Thymus (tissue), 11 donors: ENCODE data around the gene EYS. TPM values are rescaled to one million over a fixed set of nuclear protein-coding genes. Genes with fewer than 3 reads are reported as not detected.
A peak's percentile ranks its signal among the peaks of the same experiment; 100 is the strongest.

ENCODE experiments used
- DNase-seq, 9 donors: peaks; one replicate each; pipeline ENCODE4 v3.0.0-alpha.2; 2013; ENCODE audit warnings: low spot score in 9 of 9, low read depth in 6 of 9, missing footprints in 1 of 9
- H3K27ac ChIP-seq, 2 donors: one replicate each; pipeline ENCODE4 v1.5.1; 2013; ENCODE audit warnings: control low read depth in 1 of 2, low read depth in 1 of 2, low read length in 1 of 2, mild to moderate bottlenecking in 1 of 2, moderate library complexity in 1 of 2
- H3K27me3 ChIP-seq, 2 donors: one replicate each; pipeline ENCODE4 v1.5.1; 2013; ENCODE audit warnings: low read length in 1 of 2; ENCODE audit not compliant: control insufficient read depth in 2 of 2, insufficient read depth in 1 of 2
- H3K36me3 ChIP-seq, 2 donors: one replicate each; pipeline ENCODE4 v1.5.1; 2013; ENCODE audit warnings: low read length in 1 of 2, mild to moderate bottlenecking in 1 of 2, moderate library complexity in 1 of 2; ENCODE audit not compliant: control insufficient read depth in 2 of 2, insufficient read depth in 2 of 2
- H3K4me1 ChIP-seq, 2 donors: one replicate each; pipeline ENCODE4 v1.5.1; 2013; ENCODE audit warnings: low read length in 2 of 2; ENCODE audit not compliant: control insufficient read depth in 2 of 2, insufficient read depth in 2 of 2
- H3K4me3 ChIP-seq, 2 donors: one replicate each; pipeline ENCODE4 v1.5.1; 2013; ENCODE audit warnings: low read length in 2 of 2, control low read depth in 1 of 2, mild to moderate bottlenecking in 1 of 2
- H3K9me3 ChIP-seq, 2 donors: one replicate each; pipeline ENCODE4 v1.5.1; 2013; ENCODE audit warnings: low read length in 1 of 2, mild to moderate bottlenecking in 1 of 2; ENCODE audit not compliant: control insufficient read depth in 2 of 2, insufficient read depth in 1 of 2
- WGBS: extraction: QIAGEN DNeasy Blood & Tissue Kit; methylation state at CpG from one replicate; pipeline ENCODE4 v1.1.7; 2013; 5-methylcytosine and 5-hydroxymethylcytosine counted together
- polyA plus RNA-seq: library from polyadenylated mRNA; stranded (reverse); fragments of 200-250 nt; gene quantifications from one replicate; pipeline ENCODE4 v1.2.3, GENCODE V29; 2013
- total RNA-seq: library from RNA; stranded (reverse); fragments of 120-200 nt; gene quantifications from one replicate; pipeline ENCODE4 v1.2.4, GENCODE V29; 2013
- donor health status: healthy.

Gene EYS
- total and polyA plus RNA-seq, 2 donors: 0.05 to 0.28 TPM

DNA sequence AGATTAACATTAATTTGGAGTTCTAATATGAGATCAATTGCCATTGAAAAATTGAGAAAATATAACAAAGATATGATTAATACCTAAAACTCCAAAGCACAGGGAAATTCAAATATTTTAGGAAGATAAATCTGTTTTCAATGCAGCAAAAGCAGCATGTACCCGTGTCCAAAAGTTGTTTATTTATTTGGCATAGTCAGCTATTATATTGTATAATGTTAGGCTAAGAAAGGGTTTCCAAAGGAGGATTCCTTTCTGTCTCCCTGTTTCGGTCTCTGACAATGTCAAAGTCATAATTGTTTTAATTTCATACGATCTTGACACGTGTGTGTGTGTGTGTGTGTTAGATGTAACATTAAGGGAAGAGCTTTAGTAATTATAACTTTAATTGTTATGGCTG lies 914.5 kb downstream of the EYS start:
- WGBS: 91% methylated on average over 4 of the region's 4 CpGs
- Histone ChIP-seq H3K27me3 (no peaks in the 10 kb centered on the region), H3K36me3 (no peaks in the 10 kb centered on the region), H3K4me1 (no peaks in the 10 kb centered on the region), H3K4me3 (no peak overlapping the region), H3K9me3 (no peaks in the 10 kb centered on the region), H3K27ac (no peak overlapping the region)
- DNase-seq: no peak

DNA sequence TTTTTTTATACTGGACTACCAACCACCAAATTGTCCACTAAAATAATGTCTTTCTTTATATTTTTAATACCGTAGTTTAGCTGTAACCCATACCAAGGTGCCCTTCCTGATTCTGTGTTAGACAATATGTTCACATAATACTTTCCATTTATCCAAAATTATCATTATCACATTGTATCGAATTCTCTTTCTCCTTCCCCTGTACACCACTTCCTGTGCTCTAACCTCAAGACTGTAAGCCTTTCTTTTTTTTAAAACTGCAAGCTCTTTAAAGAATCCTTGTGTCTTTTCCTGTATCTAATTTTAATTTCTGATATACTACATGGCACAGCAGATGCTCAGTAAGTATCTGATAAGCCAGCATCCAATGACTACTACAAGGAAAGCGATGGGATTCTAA lies 917.5 kb downstream of the EYS start:
- H3K36me3 ChIP-seq: no peaks in the 10 kb centered on the region
- 10% methylated on average over 3 of the region's 3 CpGs for WGBS
- DNase-seq: peak in 1 of 9 donors; percentile 1
- no peak overlapping the region for H3K4me3 ChIP-seq
- no peaks in the 10 kb centered on the region for H3K4me1 ChIP-seq
- no peaks in the 10 kb centered on the region for H3K27me3 ChIP-seq
- H3K9me3 ChIP-seq: no peaks in the 10 kb centered on the region
- no peak overlapping the region for H3K27ac ChIP-seq

DNA sequence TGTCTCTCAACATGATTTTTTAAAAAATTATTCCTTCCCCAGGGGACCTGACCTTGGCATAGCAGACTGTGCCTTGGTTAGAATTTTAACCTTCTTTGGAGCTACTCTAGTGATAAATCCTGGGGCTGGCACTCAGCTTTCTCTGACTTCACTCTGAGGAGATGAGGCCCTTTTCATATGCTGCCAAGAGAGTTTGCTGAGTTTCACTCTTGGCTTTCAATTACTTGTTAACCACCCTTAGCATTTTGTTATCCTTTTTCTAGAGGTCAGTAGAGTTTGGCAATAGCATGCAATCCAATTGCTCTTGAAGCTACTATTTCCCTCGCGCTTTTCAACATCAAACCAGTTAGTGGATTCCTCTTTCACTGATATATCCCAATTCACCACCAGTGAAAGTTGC lies 920.3 kb downstream of the EYS start:
- 99% methylated on average over 2 of the region's 2 CpGs for WGBS
- H3K36me3 ChIP-seq: no peaks in the 10 kb centered on the region
- no peaks in the 10 kb centered on the region for H3K4me1 ChIP-seq
- H3K27me3 ChIP-seq: no peaks in the 10 kb centered on the region
- H3K27ac ChIP-seq: no peak overlapping the region
- no peak for DNase-seq
- H3K9me3 ChIP-seq: no peaks in the 10 kb centered on the region
- no peak overlapping the region for H3K4me3 ChIP-seq

DNA sequence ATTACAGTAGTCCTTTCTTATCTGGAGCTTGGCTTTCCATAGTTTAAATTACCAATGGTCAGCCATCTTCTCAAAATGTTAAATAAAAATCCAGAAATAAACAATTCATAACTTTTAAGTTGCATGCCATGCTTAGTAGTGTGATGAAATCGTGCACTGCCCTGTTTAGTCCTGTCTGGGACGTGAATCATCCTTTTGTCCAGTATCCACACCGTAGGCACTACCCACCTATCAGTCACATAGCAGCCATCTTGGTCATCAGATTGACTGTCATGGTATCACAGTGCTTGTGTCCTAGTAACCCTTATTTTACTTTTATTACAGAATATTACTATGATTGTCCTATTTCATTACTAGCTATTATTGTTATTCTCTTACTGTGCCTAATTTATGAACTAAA lies 924.1 kb downstream of the EYS start:
- H3K9me3 ChIP-seq: no peaks in the 10 kb centered on the region
- H3K4me1 ChIP-seq: no peaks in the 10 kb centered on the region
- no peak overlapping the region for H3K4me3 ChIP-seq
- no peak for DNase-seq
- H3K27ac ChIP-seq: no peak overlapping the region
- 95% methylated on average over 3 of the region's 3 CpGs for WGBS
- H3K27me3 ChIP-seq: no peaks in the 10 kb centered on the region
- H3K36me3 ChIP-seq: no peaks in the 10 kb centered on the region

DNA sequence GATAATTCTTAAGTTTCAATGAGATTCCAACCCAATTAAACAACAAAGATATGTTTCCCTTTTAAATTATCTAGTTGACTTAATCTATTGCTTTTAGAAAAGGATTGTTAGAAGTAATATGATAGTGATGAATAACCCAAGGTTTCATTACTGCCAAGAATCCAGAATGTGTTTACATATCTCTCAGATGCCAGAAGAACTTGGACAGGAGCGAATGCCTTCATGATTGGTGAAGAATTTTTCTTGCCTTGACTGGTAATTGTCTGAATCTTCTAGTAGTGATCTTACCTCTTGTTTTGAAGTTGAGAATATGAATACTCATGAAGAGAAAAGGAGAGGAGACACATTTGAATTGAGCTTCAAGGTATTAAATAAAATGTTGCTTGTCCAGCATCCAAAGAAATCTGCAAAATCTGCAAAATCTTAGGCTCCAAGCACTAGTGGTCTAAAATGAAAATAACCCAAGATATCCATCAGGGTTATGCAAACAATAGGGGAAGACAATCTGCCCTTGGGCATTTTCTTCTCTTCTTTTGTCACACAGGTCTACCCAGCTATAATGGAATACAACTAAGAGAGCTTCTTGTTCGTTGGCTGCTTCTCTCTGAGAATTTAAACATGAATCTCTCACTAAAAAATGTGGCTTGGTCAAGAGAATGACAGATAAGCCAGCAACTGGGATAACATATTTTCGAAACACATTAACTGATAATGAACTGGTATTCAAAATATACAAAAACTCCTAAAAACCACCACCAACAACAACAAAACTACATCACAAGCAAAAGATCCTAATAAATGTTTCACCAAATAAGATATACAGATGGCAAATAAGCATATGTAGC lies 928.9 kb downstream of the EYS start:
- Histone ChIP-seq H3K27me3 (no peaks in the 10 kb centered on the region), H3K4me3 (no peak overlapping the region), H3K27ac (no peak overlapping the region), H3K36me3 (no peaks in the 10 kb centered on the region), H3K4me1 (no peaks in the 10 kb centered on the region), H3K9me3 (no peaks in the 10 kb centered on the region)
- 85% methylated on average over 3 of the region's 3 CpGs for WGBS
- no peak for DNase-seq

DNA sequence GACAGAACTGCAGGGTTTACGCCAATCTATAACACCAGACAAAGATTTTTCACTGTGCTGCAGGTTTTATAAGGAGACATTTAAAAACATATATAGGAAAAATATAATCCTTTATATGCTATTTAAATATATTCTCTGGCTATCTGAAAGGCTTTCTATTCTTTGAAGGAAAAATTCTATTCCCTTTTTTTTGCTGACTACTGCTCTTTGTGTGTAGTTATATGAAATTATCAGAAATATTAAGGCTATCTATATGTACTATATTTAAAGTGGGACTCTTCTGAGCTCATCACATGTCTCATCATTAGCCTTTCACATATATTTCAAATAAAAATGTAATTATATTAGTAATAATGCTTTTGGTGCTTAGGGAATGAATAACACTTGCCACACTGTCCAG lies 930.7 kb downstream of the EYS start:
- no peak for DNase-seq
- H3K36me3 ChIP-seq: no peaks in the 10 kb centered on the region
- H3K4me3 ChIP-seq: no peak overlapping the region
- H3K27me3 ChIP-seq: no peaks in the 10 kb centered on the region
- H3K9me3 ChIP-seq: no peaks in the 10 kb centered on the region
- no peaks in the 10 kb centered on the region for H3K4me1 ChIP-seq
- WGBS: 92% methylated on average over 1 of the region's 1 CpG
- H3K27ac ChIP-seq: no peak overlapping the region

DNA sequence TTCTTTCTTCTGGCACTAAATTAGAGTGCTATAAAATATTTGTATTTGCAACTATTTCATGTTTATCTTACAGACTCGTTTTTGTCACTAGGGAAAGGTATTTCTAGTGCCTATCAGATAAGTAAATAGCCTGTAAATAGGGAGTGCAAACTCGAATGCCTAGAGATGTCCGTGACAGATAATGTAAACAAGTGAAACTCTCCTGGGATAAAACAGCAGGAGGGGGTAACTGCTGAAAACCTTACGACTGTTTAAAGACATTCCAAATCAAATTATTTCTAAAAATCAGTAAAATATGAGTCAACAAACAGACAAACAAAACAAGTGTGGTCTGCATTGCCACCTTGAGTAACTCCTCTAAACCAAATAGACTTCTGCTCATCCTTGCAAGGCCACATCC lies 932.1 kb downstream of the EYS start:
- no peaks in the 10 kb centered on the region for H3K27me3 ChIP-seq
- H3K27ac ChIP-seq: no peak overlapping the region
- H3K4me3 ChIP-seq: no peak overlapping the region
- H3K9me3 ChIP-seq: no peaks in the 10 kb centered on the region
- no peaks in the 10 kb centered on the region for H3K36me3 ChIP-seq
- H3K4me1 ChIP-seq: no peaks in the 10 kb centered on the region
- DNase-seq: no peak
- WGBS: 84% methylated on average over 4 of the region's 4 CpGs

DNA sequence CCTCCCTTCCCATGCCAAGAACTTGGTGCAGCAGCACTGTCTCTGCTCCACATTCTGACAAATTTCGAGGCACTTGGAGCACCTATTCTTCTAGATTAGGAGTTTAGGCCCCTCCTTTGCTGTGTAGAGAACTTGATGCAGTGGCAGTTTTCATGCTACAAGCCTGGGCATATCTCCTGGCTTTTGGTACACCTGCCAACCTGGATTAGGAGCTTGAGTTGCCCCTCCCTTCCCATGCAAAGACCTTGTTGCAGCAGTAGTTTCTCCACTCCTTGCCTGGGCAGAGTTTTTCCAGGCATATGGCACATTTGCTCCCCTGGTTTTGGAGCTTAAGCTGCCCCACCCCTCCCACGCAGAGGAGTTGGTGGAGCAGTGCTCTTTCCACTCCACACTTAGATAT lies 956.1 kb downstream of the EYS start:
- Histone ChIP-seq H3K4me1 (no peaks in the 10 kb centered on the region), H3K4me3 (no peak overlapping the region), H3K9me3 (no peaks in the 10 kb centered on the region), H3K36me3 (no peaks in the 10 kb centered on the region), H3K27me3 (no peaks in the 10 kb centered on the region), H3K27ac (no peak overlapping the region)
- DNase-seq: no peak
- WGBS: 81% methylated on average over 2 of the region's 2 CpGs

DNA sequence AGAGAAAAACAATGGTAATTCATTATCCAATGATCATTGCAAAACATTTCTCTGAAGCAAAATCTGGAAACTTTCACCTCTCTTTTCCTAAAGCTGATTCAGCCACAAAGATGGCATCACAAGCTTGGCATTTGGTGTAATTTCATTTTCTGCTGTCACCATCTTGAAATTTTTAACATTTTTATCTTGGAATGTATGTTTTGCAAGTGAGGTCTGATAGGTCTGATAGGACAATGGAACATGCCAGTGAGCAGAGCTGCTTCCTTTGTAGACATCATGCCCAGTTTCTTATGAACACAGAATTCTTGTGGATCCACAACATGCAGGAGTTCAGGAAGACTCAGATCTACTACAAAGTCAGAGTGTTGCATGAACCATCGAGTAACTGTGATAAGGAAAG lies 969.6 kb downstream of the EYS start:
- H3K4me1 ChIP-seq: no peaks in the 10 kb centered on the region
- DNase-seq: no peak
- WGBS: 84% methylated on average over 1 of the region's 1 CpG
- H3K4me3 ChIP-seq: no peak overlapping the region
- H3K9me3 ChIP-seq: no peaks in the 10 kb centered on the region
- no peaks in the 10 kb centered on the region for H3K36me3 ChIP-seq
- no peaks in the 10 kb centered on the region for H3K27me3 ChIP-seq
- no peak overlapping the region for H3K27ac ChIP-seq
